ENCODE data around the gene PROX2. TPM values are rescaled to one million over a fixed set of nuclear protein-coding genes. Genes with fewer than 3 reads are reported as not detected.
A peak's percentile ranks its signal among the peaks of the same experiment; 100 is the strongest.

Gene PROX2
- total RNA-seq, 1 donor from 2014 or later, result not detected

- Mint-ChIP-seq H3K27me3 (ENCODE audit: unreplicated experiment) (no peaks in the 10 kb centered on the region), H3K9me3 (ENCODE audit: unreplicated experiment) (no peaks in the 10 kb centered on the region), H3K27ac (ENCODE audit: unreplicated experiment) (no peak overlapping the region), H3K36me3 (ENCODE audit: unreplicated experiment) (peaks cover 22% of the 10 kb centered on the region), H3K4me3 (ENCODE audit: unreplicated experiment) (no peak overlapping the region), H3K4me1 (ENCODE audit: unreplicated experiment) (peaks cover 15% of the 10 kb centered on the region)
- TF ChIP-seq CTCF (IDR thresholded peaks at IDR 0.05), result peak; percentile 95
- DNase-seq (ENCODE audit: extremely low spot score, unreplicated experiment), result peak; percentile 89
These were observed 29.7 kb upstream of the PROX2 start for GRCh38 chr14:74905595-74906142.

- H3K4me3 Mint-ChIP-seq (ENCODE audit: unreplicated experiment), result no peak overlapping the region
- no peak for TF ChIP-seq CTCF (IDR thresholded peaks at IDR 0.05)
- H3K27me3 Mint-ChIP-seq (ENCODE audit: unreplicated experiment), result no peaks in the 10 kb centered on the region
- peaks cover 15% of the 10 kb centered on the region for H3K4me1 Mint-ChIP-seq (ENCODE audit: unreplicated experiment)
- peaks cover 26% of the 10 kb centered on the region for H3K36me3 Mint-ChIP-seq (ENCODE audit: unreplicated experiment)
- peak overlapping the region; percentile 16 for H3K27ac Mint-ChIP-seq (ENCODE audit: unreplicated experiment)
- no peaks in the 10 kb centered on the region for H3K9me3 Mint-ChIP-seq (ENCODE audit: unreplicated experiment)
- no peak for DNase-seq (ENCODE audit: extremely low spot score, unreplicated experiment)
These were observed 28.9 kb upstream of the PROX2 start for GRCh38 chr14:74904635-74905503.

GRCh38 chr14:74902941-74903705, 27.2 kb upstream of the PROX2 start:
- Mint-ChIP-seq H3K9me3 (ENCODE audit: unreplicated experiment) (no peaks in the 10 kb centered on the region), H3K27ac (ENCODE audit: unreplicated experiment) (no peak overlapping the region), H3K27me3 (ENCODE audit: unreplicated experiment) (no peaks in the 10 kb centered on the region), H3K4me1 (ENCODE audit: unreplicated experiment) (peaks cover 15% of the 10 kb centered on the region), H3K4me3 (ENCODE audit: unreplicated experiment) (no peak overlapping the region), H3K36me3 (ENCODE audit: unreplicated experiment) (peaks cover 43% of the 10 kb centered on the region)
- no peak for TF ChIP-seq CTCF (IDR thresholded peaks at IDR 0.05)
- no peak for DNase-seq (ENCODE audit: extremely low spot score, unreplicated experiment)

- H3K4me3 Mint-ChIP-seq (ENCODE audit: unreplicated experiment), result no peak overlapping the region
- no peak for DNase-seq (ENCODE audit: extremely low spot score, unreplicated experiment)
- no peaks in the 10 kb centered on the region for H3K27me3 Mint-ChIP-seq (ENCODE audit: unreplicated experiment)
- H3K36me3 Mint-ChIP-seq (ENCODE audit: unreplicated experiment), result peaks cover 75% of the 10 kb centered on the region
- no peaks in the 10 kb centered on the region for H3K9me3 Mint-ChIP-seq (ENCODE audit: unreplicated experiment)
- no peak for TF ChIP-seq CTCF (IDR thresholded peaks at IDR 0.05)
- H3K27ac Mint-ChIP-seq (ENCODE audit: unreplicated experiment), result no peak overlapping the region
- H3K4me1 Mint-ChIP-seq (ENCODE audit: unreplicated experiment), result no peaks in the 10 kb centered on the region
These were observed 22.7 kb upstream of the PROX2 start for GRCh38 chr14:74898694-74899093.

- DNase-seq (ENCODE audit: extremely low spot score, unreplicated experiment), result no peak
- TF ChIP-seq CTCF (IDR thresholded peaks at IDR 0.05), result no peak
- Mint-ChIP-seq H3K4me1 (ENCODE audit: unreplicated experiment) (no peaks in the 10 kb centered on the region), H3K27ac (ENCODE audit: unreplicated experiment) (no peak overlapping the region), H3K27me3 (ENCODE audit: unreplicated experiment) (no peaks in the 10 kb centered on the region), H3K4me3 (ENCODE audit: unreplicated experiment) (no peak overlapping the region), H3K36me3 (ENCODE audit: unreplicated experiment) (peaks cover 75% of the 10 kb centered on the region), H3K9me3 (ENCODE audit: unreplicated experiment) (no peaks in the 10 kb centered on the region)
These were observed 22.1 kb upstream of the PROX2 start for GRCh38 chr14:74898083-74898482.
